GM19240 (cell line): ENCODE measurements around the gene SIDT1.

ENCODE experiments used
- DNase-seq: peaks from one replicate; pipeline ENCODE4 v3.0.0; 2011; ENCODE audit warnings: low spot score; ENCODE audit not compliant: insufficient read length

Gene SIDT1

DNA sequence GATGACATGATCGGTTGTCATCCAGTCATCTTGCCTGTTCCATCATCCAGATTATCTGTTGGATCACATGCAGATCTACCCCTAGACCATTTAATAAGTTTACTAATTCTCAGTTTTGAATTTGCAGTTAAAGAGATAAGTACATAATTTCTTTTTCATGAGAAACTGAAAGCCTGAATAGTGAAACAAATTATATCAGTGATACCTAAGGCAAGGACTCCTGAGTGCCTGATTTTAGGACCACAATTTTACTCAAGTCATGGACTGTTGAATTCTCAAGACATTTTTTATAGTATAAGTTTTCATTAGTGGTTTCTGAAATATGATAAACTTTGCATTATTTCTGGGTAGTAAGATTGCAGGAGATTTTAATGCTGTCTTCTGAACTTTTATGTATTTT is 13.2 kb downstream of the SIDT1 start:
- no peak for DNase-seq

- DNase-seq: no peak
Measured at GRCh38 chr3:113546414-113546893, 14.1 kb downstream of the SIDT1 start.

GRCh38 chr3:113548501-113548900 is 16.1 kb downstream of the SIDT1 start:
- DNase-seq: no peak

DNA sequence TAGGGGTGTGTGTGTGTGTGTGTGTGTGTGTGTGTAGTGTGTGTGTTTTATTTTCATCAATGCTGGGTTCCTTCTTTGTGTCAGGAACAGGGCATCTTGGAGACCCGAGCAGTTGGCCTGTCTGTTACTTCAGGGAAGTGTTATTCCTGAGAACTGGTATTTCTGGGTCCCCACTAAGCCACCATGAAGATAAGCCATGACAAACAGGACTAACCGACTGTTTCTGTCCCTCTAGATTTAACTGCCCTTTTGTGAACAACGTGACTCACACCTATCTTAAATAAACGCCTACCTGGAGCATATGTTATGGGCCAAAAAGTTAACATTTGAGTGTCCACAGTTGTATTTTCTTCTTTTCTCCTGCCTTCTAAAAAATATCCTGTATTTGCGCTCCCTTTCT is 19.5 kb downstream of the SIDT1 start:
- DNase-seq: no peak

DNA sequence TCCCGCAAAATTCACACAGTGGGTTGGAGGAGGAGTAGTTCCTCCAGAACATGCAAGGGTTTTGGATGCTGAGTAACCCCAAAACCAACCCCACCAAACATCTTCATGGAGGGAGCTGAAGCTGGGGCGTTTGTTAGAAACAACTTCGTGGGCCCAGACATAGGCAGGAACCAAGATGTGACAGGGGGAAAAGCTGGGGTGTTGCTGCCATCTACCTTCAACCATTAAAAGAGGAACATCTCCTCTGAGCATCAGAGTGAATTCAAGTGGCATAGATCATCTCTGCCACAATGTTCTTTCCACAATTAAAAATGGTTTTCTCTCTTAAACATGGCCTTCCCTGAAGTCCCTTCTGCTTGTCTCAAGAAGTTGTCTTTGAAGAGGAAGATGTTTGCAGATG is 20.5 kb downstream of the SIDT1 start:
- DNase-seq: no peak

GRCh38 chr3:113555138-113555537 is 22.8 kb downstream of the SIDT1 start:
- no peak for DNase-seq

DNA sequence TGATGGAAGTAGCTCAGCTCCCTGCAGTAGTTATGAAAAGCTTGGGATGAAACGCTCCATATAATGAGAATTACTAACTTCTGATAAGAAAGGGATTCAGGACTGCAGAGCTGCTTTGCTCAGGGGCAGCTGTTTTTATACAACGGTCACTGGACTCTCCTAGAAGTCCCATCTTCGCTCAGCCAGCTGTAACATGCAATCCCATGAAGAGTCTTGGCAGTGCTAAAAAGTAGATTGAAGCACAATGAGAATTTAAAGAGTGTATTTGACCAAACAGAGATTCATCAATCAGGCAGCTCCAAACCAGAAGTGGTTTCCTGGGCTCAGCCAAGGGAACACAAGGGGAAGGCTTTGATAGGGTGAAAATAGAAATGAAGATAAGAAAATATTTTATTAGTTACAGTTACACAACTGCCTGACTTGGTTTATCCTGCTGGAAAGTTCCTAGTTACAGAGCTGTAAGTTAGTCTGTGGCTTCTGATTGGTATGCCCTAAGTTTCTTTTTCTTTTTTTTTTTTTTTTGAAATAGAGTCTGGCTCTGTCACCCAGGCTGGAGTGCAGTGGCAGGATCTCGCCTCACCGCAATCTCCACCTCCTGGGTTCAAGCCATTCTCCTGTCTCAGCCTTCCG is 24.1 kb downstream of the SIDT1 start:
- no peak for DNase-seq

DNA sequence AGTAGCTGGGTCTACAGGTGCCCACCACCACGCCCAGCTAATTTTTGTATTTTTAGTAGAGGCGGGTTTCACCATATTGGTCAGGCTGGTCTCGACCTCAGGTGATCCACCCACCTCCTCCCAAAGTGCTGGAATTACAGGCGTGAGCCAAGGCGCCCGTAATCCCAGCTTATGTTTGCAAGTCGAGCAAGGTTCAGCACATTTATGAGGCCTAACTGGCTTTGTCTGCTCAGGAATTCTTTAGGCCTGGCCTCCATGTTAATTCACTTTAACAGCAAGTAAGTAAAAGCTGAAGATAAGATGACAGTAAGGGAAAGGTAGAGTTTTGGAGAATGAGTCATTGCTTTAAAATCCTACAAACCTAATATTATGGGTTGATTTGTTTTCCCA is 24.6 kb downstream of the SIDT1 start:
- DNase-seq: no peak

DNA sequence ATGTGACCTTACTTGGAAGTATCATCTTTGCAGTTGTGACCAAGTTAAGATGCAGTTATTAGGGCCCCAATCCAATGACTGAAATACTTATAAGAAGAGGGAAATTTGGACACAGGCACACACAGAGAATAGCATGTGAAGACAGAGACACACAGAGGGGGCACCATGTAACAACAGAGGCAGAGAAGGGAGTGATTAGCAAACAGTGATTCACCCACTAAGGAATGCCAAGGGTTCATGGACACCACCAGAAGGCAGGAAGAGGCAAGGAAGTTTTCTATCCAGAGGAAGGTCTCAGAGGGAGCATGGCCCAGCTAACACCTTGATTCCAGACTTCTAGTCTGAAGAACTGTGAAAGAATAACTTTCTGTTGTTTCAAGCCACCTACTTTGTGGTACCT is 25.0 kb downstream of the SIDT1 start:
- DNase-seq: no peak

DNA sequence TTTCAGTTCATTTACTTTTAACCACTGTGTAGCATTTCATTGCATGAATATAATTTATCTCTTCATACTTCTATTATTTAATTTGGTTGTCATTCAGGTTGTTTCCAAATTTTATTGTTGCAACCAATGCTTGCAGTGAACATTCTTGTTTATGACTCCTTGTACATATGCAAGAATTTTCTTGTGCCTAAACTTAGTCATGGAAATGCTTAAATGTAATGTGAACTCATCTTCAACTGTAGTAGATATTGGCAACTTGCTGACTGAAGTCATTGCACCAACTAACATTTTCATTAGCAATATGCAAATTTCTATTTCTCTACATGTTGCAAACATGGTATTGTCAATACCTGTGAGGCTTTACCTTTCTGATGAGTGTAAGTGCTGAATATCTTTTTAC is 26.7 kb downstream of the SIDT1 start:
- no peak for DNase-seq

DNA sequence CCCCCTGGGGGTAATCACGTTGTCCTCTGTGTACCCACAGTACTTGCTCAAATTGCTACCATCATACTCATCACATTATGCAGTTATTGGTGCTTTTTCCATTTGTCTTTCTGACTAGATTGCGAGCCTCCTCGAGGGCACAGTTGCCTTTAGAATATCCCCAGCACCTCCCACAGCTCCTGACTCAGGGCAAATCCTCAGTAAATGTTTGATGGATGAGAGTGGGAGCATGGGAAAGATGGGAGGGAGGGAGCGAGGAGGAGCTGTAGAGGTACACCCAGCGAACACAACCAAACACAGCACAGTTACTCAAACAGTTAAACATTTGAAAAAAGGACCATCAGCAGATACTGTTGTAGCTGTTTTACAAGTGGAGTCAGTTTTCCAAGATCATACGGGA is 27.9 kb downstream of the SIDT1 start:
- no peak for DNase-seq

- DNase-seq: no peak
Measured at GRCh38 chr3:113560831-113561623, 28.7 kb downstream of the SIDT1 start.

DNA sequence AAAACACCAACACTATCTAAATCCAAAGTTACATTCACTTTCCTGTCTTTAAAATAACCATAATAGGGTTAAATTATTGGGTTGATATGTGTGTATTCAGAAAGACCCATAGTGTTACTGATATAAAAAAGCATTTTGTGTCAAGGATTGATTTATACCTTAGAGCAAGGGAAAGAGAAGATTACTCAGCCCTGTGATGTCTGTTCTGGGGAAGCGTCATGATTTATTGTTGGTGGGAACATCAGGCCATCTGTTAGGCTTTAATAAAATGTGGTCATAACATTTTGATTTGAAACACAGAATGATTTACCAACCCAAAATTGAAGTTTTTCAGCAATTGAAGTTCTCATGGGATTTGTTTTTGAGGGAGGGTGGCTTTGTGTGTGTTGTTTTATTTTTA is 33.2 kb downstream of the SIDT1 start:
- no peak for DNase-seq

DNA sequence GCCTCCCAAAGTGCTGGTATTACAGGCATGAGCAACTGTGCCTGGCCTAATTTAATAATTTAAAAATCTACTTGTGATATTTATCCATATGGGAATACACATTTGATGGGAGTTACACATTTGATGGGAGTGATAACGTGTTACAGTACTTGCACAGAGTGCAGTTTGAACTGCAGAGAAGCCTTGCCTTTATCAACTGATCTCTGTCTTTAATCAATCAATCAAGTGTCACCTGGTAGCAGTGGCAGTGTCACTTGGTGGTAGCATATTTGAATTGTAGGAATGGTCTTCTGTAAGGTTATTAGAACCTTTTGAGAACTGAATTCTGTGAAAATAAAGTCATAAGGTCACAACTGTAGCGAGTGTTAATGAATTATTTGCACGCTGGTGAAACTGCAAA is 37.8 kb downstream of the SIDT1 start:
- DNase-seq: no peak

GRCh38 chr3:113571360-113571759 is 39.0 kb downstream of the SIDT1 start:
- DNase-seq: no peak

- no peak for DNase-seq
Measured at GRCh38 chr3:113573728-113574127, 41.4 kb downstream of the SIDT1 start.

GRCh38 chr3:113574213-113574612 is 41.9 kb downstream of the SIDT1 start:
- no peak for DNase-seq

DNA sequence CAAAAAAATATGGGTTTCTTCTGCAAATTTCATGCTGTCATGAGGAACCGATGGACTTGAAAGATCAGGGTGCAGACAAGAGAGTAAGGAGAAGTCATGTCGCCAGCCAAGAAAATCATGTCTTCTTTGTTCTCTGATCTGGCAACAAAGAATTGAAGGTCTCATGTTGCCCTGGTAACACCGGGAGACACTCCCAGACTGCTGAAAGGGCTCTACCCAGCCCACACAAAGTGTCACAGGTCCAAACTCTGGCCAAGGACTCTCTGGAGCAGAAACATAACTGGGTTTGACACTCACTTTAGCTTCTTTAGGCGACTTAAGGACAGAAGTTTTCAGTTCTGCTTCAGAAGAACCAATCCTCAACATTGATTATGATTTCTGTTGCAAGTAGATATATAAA is 42.9 kb downstream of the SIDT1 start:
- no peak for DNase-seq

DNA sequence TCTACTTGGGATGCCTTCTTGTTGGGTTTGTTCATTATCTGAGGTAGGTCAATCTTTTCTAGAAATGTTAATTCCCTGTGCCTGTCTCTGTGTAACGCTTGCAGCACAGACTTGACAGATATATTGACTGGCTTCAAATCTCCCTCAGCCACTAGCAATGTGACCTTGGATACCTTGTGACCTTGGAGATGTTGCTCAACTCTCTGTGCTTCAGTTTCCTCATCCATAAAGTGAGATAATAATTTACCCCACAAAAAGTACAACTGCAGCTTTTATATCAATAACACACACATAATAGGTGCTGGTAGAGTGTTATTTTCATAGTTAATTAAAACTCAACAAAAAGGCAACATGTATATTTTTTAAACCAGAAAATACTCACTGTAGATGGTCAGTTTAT is 52.9 kb downstream of the SIDT1 start:
- DNase-seq: no peak

DNA sequence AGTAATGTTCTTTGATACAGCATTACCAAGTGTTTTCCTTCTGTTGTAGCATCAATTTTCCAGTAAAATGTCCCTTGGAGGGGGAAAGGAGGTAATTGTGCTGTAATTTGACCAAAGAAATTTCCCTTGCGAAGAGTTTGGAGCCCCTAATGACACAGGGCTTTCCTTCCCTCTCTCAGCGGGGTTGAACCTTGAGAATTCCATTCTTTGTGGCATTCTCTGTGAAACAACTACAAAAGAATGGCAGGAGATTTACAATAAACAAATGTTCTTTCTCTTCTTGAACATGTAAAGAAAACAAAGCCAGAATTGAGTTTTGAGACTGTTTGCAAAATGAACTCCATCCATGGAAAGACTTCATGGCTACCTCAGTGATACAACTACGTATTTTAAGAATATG is 53.4 kb downstream of the SIDT1 start:
- DNase-seq: no peak

DNA sequence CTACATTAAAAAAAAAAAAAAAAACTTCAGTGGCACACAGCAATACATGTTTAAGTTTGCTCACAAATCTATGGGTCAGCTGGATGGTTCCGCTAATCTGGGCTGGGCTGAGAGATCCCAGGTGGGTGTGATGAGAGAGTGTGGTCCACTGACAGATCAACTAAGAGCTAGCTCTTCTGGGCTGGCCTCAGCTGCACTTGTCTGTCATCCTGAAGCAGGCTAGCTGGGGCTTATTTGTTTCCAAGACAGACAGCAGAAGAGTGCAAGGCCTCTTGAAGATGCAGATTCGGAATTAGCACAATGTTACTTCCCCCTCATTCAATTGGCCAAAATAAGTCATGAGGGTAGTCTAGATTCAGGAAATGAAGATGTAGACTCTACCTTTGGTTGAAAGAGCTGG is 56.5 kb downstream of the SIDT1 start:
- DNase-seq: no peak

DNA sequence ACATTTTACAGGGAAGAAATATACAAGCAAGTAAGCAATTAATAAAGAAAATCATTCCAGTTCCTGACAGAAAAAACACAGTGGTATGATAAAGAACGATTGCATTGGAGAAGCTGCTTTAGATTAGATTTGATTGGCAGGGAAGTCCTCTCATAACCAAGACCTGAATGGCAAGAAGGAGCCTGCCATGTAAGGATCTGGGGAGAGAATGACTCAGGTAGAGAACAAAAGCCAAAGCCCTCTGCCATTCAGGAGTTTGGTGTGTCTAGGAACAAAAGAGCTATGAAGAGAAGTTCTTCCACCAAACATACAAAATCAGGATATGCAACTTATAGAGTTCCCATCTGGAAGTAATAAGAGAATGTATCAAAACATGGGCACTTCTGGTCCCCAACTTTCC is 57.6 kb downstream of the SIDT1 start:
- DNase-seq: no peak

- DNase-seq: no peak
Measured at GRCh38 chr3:113590983-113591382, 58.6 kb downstream of the SIDT1 start.
